Heart left ventricle (tissue), 16 donors: ENCODE measurements around the gene MGME1. TPM values are rescaled to one million over a fixed set of nuclear protein-coding genes. Genes with fewer than 3 reads are reported as not detected.

ENCODE experiments used
- ATAC-seq, 4 donors: fragments of 200-7000 bp; cut with Tn5 transposase; one replicate each; pipeline ENCODE4 v1.9.1; 2020 to 2022; ENCODE audit warnings: moderate library complexity in 4 of 4, mild to moderate bottlenecking in 3 of 4, moderate number of reproducible peaks in 1 of 4
- DNase-seq, 5 donors: peaks; one replicate each; pipeline ENCODE4 v3.0.0-alpha.2; 2020
- H3K27ac ChIP-seq, 12 donors: fragments of 200-600 bp; sonication (generic) in 4 of 12; one replicate each; pipeline versions ENCODE4 v1.5.0 to v1.8.0; 2016 to 2022; ENCODE audit warnings: mild to moderate bottlenecking in 2 of 12
- H3K27me3 ChIP-seq, 9 donors: fragments of 200-600 bp; sonication (generic) in 2 of 9; one replicate each; pipeline versions ENCODE4 v1.5.1 to v1.8.0; 2016 to 2022; ENCODE audit warnings: mild to moderate bottlenecking in 3 of 9
- H3K36me3 ChIP-seq, 9 donors: fragments of 200-600 bp; sonication (generic) in 2 of 9; one replicate each; pipeline versions ENCODE4 v1.5.0 to v1.8.0; 2018 to 2022; ENCODE audit warnings: mild to moderate bottlenecking in 2 of 9
- H3K4me1 ChIP-seq, 12 donors: fragments of 200-600 bp; sonication (generic) in 4 of 12; one replicate each; pipeline versions ENCODE4 v1.5.0 to v1.8.0; 2016 to 2022; ENCODE audit warnings: mild to moderate bottlenecking in 3 of 12
- H3K4me3 ChIP-seq, 12 donors: fragments of 200-600 bp; sonication (generic) in 4 of 12; one replicate each; pipeline versions ENCODE4 v1.5.0 to v1.8.0; 2017 to 2022; ENCODE audit warnings: mild to moderate bottlenecking in 9 of 12, moderate library complexity in 4 of 12
- H3K9me3 ChIP-seq, 12 donors: fragments of 200-600 bp; sonication (generic) in 4 of 12; one replicate each; pipeline versions ENCODE4 v1.5.0 to v1.8.0; 2016 to 2022; ENCODE audit warnings: mild to moderate bottlenecking in 1 of 12
- POLR2A ChIP-seq, 2 donors: fragments of 450-650 bp; IDR thresholded peaks; one replicate each; pipeline ENCODE4 v1.6.1; 2017; ENCODE audit warnings: antibody characterized with exemption in 2 of 2, mild to moderate bottlenecking in 2 of 2, moderate library complexity in 2 of 2
- WGBS, 4 donors: extraction: QIAGEN DNeasy Blood & Tissue Kit in 2 of 4; methylation state at CpG; one replicate each; pipeline versions ENCODE4 v1.1.5 to v1.1.7; 2013 to 2018; 5-methylcytosine and 5-hydroxymethylcytosine counted together
- intact Hi-C, 10 donors: fragments of 100-400 bp; cut with DNase I; formaldehyde crosslinking; loops; one replicate each; pipeline versions ENCODE4 v1.11.1 to v1.14.2; 2022
- polyA plus RNA-seq, 2 donors: library from polyadenylated mRNA; stranded (reverse); fragments of 200-250 nt; gene quantifications; one replicate each; pipeline ENCODE4 v1.2.3, GENCODE V29; 2013
- total RNA-seq, 9 donors: library from RNA; depleted of rRNA in 2 of 9; stranded (reverse); fragments of >200 nt in 2 of 9; fragmentation: NEBNext Ultra II Directional in 3 of 9; extraction: Animal tissue kit (Norgen Biotek cat#: 25700) in 3 of 9; gene quantifications; one replicate each; pipeline versions ENCODE4 v1.1.0 to v1.2.4, GENCODE V29; 2016 to 2023
- TF ChIP-seq, protein P1 (sequence below), 12 donors: fragments of 200-600 bp; sonication (generic) in 4 of 12; IDR thresholded peaks; one replicate each; pipeline versions ENCODE4 v1.5.0 to v1.8.0; 2018 to 2022; ENCODE audit warnings: antibody characterized with exemption in 12 of 12, mild to moderate bottlenecking in 5 of 12
- donor health status: ischemic (EF 13 %, LVEDD 7.1; RV severe dilation, severe dysfunction).
- donor health status: healthy with polysubstance abuse.
- donor health status: DM: no; HTN: yes; CAD: no.
- donor health status: DM: no; HTN: no; CAD: no.
- donor health status: ischemic (EF 25% LVEDD 6.9; RV normal size, moderate dysfunction).
- donor health status: ischemic (EF 25% LVEDD 5.7; RV mildly dilated, moderate dysfunction).
- donor health status: healthy.
- donor health status: DM: yes; HTN: yes; CAD: no.
- donor health status: ischemic (EF 35%, LVEDD 5.7; RV mildly dilated, moderate dysfunction).
- donor health status: nonischemic (EF 11% LVEDD 7.7; RV severe dilation, severe dysfunction).
- donor health status: DM: yes; HTN: yes; CAD: no.
- donor health status: PGD.
- donor health status: ischemic (EF 29% LVEDD 5.4; RV normal size, mild dysfunction).
- donor health status: nonischemic (EF 23%, LVEDD 6.1; RV moderate dilation, normal function).

Gene MGME1
- total and polyA plus RNA-seq, 11 donors: 7.7 to 22.0 (median 10.9) TPM

DNA sequence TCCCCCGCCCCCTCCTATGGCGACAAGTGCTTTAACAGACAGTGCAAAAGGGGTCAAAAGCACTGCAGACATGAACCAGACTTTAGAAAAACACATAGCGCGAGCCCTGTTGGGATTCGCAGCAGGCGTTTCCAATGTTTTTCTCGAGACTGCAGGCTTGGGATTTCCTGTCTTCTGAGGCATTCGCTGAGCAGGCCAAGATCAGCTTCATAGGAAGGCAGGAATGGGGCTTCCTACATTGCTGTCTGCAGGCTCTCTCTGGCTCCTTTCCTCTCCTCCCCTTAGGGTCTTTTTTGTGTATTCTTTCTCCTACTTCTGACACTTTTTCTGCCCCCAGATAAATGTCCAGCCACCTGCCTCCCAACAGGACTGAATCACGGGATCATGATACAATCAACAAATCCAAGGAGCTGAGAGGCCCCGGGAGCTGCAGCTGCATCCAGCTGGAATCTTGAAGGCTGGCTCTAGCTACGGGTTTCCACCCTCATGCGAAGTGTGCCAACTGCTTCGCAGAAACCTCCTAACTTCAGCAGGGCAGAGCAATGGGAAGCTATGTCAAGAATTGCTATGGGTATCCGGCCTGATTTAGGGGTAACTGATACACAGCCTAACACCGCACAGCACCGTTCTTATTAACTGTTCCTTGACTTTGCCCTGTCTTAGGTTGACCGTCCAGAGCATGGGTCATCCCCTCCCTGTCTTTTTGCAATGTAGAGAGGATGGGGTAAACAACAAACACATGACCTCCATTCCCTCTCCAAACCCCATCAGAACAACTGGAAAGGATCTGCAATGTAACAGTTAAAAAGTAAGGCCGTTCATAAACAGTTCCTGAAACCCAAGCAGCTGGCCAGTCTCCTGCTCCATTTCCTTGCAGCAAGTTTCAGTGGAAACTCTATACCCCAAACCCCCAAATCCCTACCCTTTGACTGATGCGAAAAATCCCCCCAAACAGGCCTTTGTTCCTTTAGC lies 31.8 kb upstream of the MGME1 start:
- no peak for TF ChIP-seq POLR2A (IDR thresholded peaks at IDR 0.05)
- TF ChIP-seq, protein P1, sequence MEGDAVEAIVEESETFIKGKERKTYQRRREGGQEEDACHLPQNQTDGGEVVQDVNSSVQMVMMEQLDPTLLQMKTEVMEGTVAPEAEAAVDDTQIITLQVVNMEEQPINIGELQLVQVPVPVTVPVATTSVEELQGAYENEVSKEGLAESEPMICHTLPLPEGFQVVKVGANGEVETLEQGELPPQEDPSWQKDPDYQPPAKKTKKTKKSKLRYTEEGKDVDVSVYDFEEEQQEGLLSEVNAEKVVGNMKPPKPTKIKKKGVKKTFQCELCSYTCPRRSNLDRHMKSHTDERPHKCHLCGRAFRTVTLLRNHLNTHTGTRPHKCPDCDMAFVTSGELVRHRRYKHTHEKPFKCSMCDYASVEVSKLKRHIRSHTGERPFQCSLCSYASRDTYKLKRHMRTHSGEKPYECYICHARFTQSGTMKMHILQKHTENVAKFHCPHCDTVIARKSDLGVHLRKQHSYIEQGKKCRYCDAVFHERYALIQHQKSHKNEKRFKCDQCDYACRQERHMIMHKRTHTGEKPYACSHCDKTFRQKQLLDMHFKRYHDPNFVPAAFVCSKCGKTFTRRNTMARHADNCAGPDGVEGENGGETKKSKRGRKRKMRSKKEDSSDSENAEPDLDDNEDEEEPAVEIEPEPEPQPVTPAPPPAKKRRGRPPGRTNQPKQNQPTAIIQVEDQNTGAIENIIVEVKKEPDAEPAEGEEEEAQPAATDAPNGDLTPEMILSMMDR (IDR thresholded peaks at IDR 0.05): no peak
- H3K27ac ChIP-seq: peak overlapping the region; percentile 14 to 74 (median 32)
- peak; percentile 52 to 72 (median 66) for ATAC-seq
- H3K36me3 ChIP-seq: peaks cover 0 to 19% (median 17%) of the 10 kb centered on the region in 9 donors
- no peaks in the 10 kb centered on the region for H3K9me3 ChIP-seq
- H3K4me1 ChIP-seq: peaks cover 0 to 59% (median 24%) of the 10 kb centered on the region in 12 donors
- 41 to 55% (median 49%) methylated on average over 19 of the region's 19 CpGs for WGBS, 4 donors
- no peak overlapping the region for H3K4me3 ChIP-seq
- H3K27me3 ChIP-seq: no peaks in the 10 kb centered on the region
- DNase-seq: peak in 4 of 5 donors; percentile 60 to 81 (median 71)
- intact Hi-C loops: loop anchor here in 2 of 10 donors (5.0 kb wide), 2 partner anchors 95 to 255 kb away; partner anchors contain the start of gene RRBP1 (in 1 of the 2)

DNA sequence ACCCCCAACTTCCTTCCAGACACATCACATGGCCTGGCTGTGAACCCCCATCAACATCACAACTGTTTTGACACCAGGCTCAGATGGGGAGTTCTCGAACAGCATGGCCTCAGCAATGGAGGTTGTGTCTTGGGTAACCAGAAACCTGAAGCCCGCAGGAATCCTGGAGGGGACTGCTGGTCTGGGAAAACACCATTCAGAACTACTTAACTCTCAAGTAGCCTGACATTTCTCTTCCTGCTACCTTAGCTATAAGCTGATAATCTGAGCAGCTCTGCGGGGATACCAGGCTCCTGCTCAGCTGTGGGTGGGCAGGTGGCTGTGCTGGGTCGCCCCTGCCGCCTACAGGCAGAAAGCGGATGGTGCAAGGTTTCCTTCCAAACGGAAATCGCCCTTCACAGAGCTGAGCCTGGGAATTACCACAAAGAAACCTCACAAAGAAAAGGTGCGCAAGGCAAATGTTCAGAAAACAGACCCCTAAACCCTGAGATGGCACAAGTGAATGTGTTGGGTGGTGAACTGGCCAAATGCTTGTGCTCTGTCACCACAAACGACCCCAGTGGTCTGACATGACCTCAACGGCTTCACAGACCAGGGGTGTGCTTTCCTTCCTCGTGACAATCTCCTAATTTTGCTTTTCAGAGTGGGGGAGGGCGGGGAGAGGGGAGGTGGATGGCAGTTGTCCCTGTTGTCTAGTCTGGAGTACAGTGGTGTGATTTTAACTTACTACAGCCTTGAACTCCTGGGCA lies 29.8 kb upstream of the MGME1 start:
- Histone ChIP-seq H3K27ac (peak overlapping the region in 2 of 12 donors; percentile 37 to 38), H3K36me3 (peaks cover 0 to 39% (median 35%) of the 10 kb centered on the region in 9 donors), H3K9me3 (no peaks in the 10 kb centered on the region), H3K4me3 (no peak overlapping the region), H3K27me3 (no peaks in the 10 kb centered on the region), H3K4me1 (peaks cover 0 to 57% (median 24%) of the 10 kb centered on the region in 12 donors)
- intact Hi-C loops: loop anchor here in 3 of 10 donors (1.0 to 5.0 kb wide), 3 partner anchors 97 to 258 kb away; partner anchors contain the start of gene RRBP1 (in 1 of the 3)
- TF ChIP-seq, protein P1 (IDR thresholded peaks at IDR 0.05): peak; percentile 80 to 91 (median 88)
- no peak for TF ChIP-seq POLR2A (IDR thresholded peaks at IDR 0.05)
- DNase-seq (peak in 4 of 5 donors; percentile 53 to 69 (median 66)), ATAC-seq (peak; percentile 47 to 83 (median 78))
- 20 to 25% (median 20%) methylated on average over 12 to 13 of the region's 13 CpGs for WGBS, 4 donors

DNA sequence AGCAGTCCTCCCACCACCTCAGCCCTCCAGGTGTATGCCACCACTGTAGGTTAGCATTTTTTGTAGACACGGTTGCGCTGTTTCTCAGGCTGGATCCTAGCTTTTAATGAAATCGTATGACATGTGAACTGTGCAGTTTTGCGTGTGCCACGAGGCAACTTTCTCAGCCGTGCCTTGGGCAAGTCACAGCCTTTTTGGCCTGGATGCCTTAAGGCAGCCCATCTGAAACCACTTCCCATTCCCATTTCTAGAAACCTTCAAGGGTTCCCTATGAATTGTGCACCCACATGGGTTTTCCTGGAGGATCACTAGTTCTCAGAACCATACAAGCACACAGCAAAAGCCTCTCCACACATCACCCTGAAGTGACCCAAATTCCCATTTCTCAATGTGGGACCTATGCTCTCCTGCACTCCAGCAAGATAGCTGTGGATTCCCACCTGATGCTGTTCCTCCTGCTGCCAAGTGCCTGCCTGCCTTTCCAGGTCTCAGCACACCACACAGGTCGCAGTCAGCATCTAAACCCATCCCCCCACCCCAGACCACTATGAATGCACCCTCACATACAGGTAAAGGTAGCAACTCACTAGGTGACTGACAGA lies 29.1 kb upstream of the MGME1 start:
- TF ChIP-seq, protein P1 (IDR thresholded peaks at IDR 0.05): no peak
- no peak for TF ChIP-seq POLR2A (IDR thresholded peaks at IDR 0.05)
- DNase-seq (no peak), ATAC-seq (no peak)
- H3K4me1 ChIP-seq: peaks cover 0 to 50% (median 24%) of the 10 kb centered on the region in 12 donors
- H3K4me3 ChIP-seq: no peak overlapping the region
- peaks cover 0 to 46% (median 42%) of the 10 kb centered on the region in 9 donors for H3K36me3 ChIP-seq
- no peaks in the 10 kb centered on the region for H3K9me3 ChIP-seq
- H3K27ac ChIP-seq: no peak overlapping the region
- intact Hi-C loops: loop anchor here in 3 of 10 donors (1.0 to 5.0 kb wide), 3 partner anchors 97 to 258 kb away; partner anchors contain the start of gene RRBP1 (in 1 of the 3)
- 70 to 83% (median 74%) methylated on average over 6 to 7 of the region's 7 CpGs for WGBS, 4 donors
- no peaks in the 10 kb centered on the region for H3K27me3 ChIP-seq
